Upper lobe of left lung (tissue), 6 donors: Measurements from ENCODE around the gene SLC9B1. TPM values are rescaled to one million over a fixed set of nuclear protein-coding genes. Genes with fewer than 3 reads are reported as not detected.
A peak's percentile ranks its signal among the peaks of the same experiment; 100 is the strongest.

Source experiments
- ATAC-seq, 2 donors: fragments of 200-7000 bp; cut with Tn5 transposase; one replicate each; pipeline ENCODE4 v1.9.1; 2022; ENCODE audit warnings: mild to moderate bottlenecking in 2 of 2, moderate library complexity in 2 of 2; ENCODE audit not compliant: low FRiP score in 2 of 2
- DNase-seq, 2 donors: peaks; one replicate each; pipeline ENCODE4 v3.0.0-alpha.2; 2019 to 2020
- H3K27ac ChIP-seq, 4 donors: fragments of 200-600 bp; sonication (generic); one replicate each; pipeline ENCODE4 v1.5.1; 2016 to 2019
- H3K27me3 ChIP-seq, 4 donors: fragments of 200-600 bp; sonication (generic); one replicate each; pipeline ENCODE4 v1.5.1; 2017 to 2019
- H3K36me3 ChIP-seq, 4 donors: fragments of 200-600 bp; sonication (generic); one replicate each; pipeline ENCODE4 v1.5.1; 2016 to 2019
- H3K4me1 ChIP-seq, 4 donors: fragments of 200-600 bp; sonication (generic); one replicate each; pipeline ENCODE4 v1.5.1; 2018 to 2019
- H3K4me3 ChIP-seq, 4 donors: fragments of 200-600 bp; sonication (generic); one replicate each; pipeline ENCODE4 v1.5.1; 2017 to 2019; ENCODE audit warnings: mild to moderate bottlenecking in 2 of 4, moderate library complexity in 1 of 4
- H3K9me3 ChIP-seq, 4 donors: fragments of 200-600 bp; sonication (generic); one replicate each; pipeline ENCODE4 v1.5.1; 2018 to 2019
- EP300 ChIP-seq, 4 donors: sonication (generic); formaldehyde crosslinking; IDR thresholded peaks; one replicate each; pipeline ENCODE4 v1.5.1; 2017; ENCODE audit warnings: antibody characterized with exemption in 4 of 4, control low read depth in 2 of 4
- POLR2A ChIP-seq, 4 donors: fragments of 450-650 bp; IDR thresholded peaks; one replicate each; pipeline ENCODE4 v1.5.1; 2016 to 2017; ENCODE audit warnings: antibody characterized with exemption in 4 of 4, mild to moderate bottlenecking in 2 of 4
- POLR2AphosphoS5 ChIP-seq, 2 donors: sonication (generic); formaldehyde crosslinking; IDR thresholded peaks; one replicate each; pipeline ENCODE4 v1.5.1; 2017; ENCODE audit warnings: antibody characterized with exemption in 2 of 2
- WGBS, 2 donors: methylation state at CpG; one replicate each; pipeline ENCODE4 v1.1.5; 2017 to 2018; 5-methylcytosine and 5-hydroxymethylcytosine counted together
- total RNA-seq, 6 donors: library from RNA; depleted of rRNA in 4 of 6; stranded (reverse); fragments of >200 nt in 4 of 6; gene quantifications; one replicate each; pipeline versions ENCODE4 v1.1.0 to v1.2.1, GENCODE V29; 2016 to 2021
- TF ChIP-seq, protein P1 (sequence below), 6 experiments: fragments of 450-650 bp in 4 of 6; fragments of 200-600 bp in 2 of 6; sonication (generic) in 2 of 6; IDR thresholded peaks; one replicate each; pipeline ENCODE4 v1.5.1; 2016 to 2019; ENCODE audit warnings: antibody characterized with exemption in 6 of 6
- donor health status: DM: no; HTN: no; CAD: no; lungs with moderate emphysema.
- donor health status: DM: no; HTN: yes; CAD: no; lungs with severe emphysema.

Gene SLC9B1, protein sequence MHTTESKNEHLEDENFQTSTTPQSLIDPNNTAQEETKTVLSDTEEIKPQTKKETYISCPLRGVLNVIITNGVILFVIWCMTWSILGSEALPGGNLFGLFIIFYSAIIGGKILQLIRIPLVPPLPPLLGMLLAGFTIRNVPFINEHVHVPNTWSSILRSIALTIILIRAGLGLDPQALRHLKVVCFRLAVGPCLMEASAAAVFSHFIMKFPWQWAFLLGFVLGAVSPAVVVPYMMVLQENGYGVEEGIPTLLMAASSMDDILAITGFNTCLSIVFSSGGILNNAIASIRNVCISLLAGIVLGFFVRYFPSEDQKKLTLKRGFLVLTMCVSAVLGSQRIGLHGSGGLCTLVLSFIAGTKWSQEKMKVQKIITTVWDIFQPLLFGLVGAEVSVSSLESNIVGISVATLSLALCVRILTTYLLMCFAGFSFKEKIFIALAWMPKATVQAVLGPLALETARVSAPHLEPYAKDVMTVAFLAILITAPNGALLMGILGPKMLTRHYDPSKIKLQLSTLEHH
- total RNA-seq, result 1 to 10 TPM in 1 of 6 donors, under 1 TPM in 3, not detected in 2; 0.44 to 1.4 (median 0.62) TPM

DNA sequence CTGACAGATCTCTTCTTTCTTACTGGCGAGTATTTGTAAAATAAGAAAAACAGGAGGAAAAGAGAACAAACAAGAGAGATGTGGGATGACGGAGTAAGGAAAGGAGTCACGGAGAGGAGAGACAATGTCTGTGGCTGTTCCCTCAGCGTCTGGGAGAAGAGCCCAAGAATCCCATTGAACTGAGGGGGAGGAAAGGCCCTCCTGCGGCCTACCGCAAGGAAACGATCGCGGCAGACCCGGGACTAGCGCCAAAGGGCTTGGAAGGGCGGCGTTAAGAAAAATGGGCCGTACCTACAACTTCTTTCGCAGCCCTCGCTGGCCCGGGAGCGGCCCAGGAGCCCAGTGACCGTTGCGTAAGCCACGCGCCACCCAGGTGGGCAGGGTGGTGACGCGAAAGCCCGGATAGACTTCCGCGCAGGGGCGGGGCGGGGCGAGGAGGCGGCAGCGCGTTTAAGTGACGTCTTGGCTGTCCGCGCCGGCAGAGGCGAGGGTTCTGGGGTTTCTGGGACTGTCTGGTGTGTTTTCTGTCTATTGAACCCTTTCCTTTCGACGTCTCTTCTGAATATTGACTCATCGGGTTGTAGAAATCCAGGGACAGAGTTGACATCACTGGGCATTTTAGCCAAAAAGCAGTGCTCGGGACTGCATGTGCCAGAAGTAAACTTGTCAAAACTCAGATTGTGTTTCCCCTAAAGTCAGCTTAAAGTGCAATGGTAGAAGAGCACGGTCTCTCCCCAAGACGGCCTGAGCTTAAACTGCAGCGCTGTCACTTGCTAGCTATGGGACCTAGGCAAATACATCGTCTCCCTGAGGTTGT is at the start of gene SLC9B1:
SLC9B1 (minus strand) TSS at position 398 of the 817 bp plus-strand sequence. CDS start 27,994 bp downstream, outside the sequence.
- peak within 1 kb of the TSS; percentile 86 to 90 (median 88) for H3K27ac ChIP-seq
- DNase-seq, result peak; percentile 98 to 99
- ATAC-seq, result peak; percentile 99
- no peaks in the 10 kb centered on the region for H3K9me3 ChIP-seq
- no peaks in the 10 kb centered on the region for H3K36me3 ChIP-seq
- H3K4me3 ChIP-seq, result peak within 1 kb of the TSS; percentile 1 to 55 (median 47)
- H3K27me3 ChIP-seq, result no peaks in the 10 kb centered on the region
- WGBS, 2 donors, result 1 to 4% methylated on average over 26 to 46 of the region's 46 CpGs
- H3K4me1 ChIP-seq, result peaks cover 6 to 16% (median 10%) of the 10 kb centered on the region in 4 donors
- TF ChIP-seq POLR2A (IDR thresholded peaks at IDR 0.05), result peak in 3 of 4 donors; percentile 41 to 91 (median 87)
- TF ChIP-seq EP300 (IDR thresholded peaks at IDR 0.05), result peak in 1 of 4 donors; percentile 80
- TF ChIP-seq POLR2AphosphoS5 (IDR thresholded peaks at IDR 0.05), result peak; percentile 87 to 96
- TF ChIP-seq, protein P1, sequence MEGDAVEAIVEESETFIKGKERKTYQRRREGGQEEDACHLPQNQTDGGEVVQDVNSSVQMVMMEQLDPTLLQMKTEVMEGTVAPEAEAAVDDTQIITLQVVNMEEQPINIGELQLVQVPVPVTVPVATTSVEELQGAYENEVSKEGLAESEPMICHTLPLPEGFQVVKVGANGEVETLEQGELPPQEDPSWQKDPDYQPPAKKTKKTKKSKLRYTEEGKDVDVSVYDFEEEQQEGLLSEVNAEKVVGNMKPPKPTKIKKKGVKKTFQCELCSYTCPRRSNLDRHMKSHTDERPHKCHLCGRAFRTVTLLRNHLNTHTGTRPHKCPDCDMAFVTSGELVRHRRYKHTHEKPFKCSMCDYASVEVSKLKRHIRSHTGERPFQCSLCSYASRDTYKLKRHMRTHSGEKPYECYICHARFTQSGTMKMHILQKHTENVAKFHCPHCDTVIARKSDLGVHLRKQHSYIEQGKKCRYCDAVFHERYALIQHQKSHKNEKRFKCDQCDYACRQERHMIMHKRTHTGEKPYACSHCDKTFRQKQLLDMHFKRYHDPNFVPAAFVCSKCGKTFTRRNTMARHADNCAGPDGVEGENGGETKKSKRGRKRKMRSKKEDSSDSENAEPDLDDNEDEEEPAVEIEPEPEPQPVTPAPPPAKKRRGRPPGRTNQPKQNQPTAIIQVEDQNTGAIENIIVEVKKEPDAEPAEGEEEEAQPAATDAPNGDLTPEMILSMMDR (IDR thresholded peaks at IDR 0.05), result no peak

DNA sequence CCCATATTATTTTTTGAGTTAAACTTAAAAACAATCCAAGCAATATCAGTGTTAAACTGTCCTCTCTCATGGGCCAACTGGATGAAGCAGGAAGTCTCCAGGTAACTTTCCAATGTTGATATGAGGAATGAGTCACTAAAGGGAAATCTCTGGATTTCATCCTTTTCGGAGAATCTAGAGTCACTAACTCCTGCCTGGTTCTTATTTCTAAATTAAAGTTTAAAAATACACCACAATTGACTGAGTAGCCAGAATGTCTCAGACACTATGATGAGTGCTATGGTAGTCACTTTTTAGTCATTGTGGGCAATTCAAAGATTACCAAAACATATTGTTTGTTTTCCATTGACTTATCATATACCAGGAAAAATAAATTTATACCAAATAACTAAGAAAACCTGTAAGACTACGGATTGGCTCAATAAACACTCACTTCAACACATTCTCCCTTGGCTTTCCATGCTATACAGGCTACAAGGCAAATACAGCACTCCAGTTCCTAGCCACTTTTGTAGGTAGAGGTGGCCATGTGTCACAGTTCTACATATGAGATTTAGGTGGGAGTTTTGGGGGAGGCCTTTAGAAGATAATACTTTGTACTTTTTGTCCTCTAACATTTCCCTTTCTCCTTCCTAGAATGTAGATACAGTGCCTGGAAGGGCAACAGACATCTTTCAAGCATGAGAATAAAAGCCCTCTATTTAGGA is 48.5 kb upstream of the SLC9B1 start:
- ATAC-seq (no peak), DNase-seq (no peak)
- peaks cover 0 to 3% (median 0%) of the 10 kb centered on the region in 4 donors for H3K36me3 ChIP-seq
- no peaks in the 10 kb centered on the region for H3K4me1 ChIP-seq
- no peaks in the 10 kb centered on the region for H3K27me3 ChIP-seq
- no peaks in the 10 kb centered on the region for H3K9me3 ChIP-seq
- H3K27ac ChIP-seq, result no peak overlapping the region
- 89% methylated on average over 2 of the region's 2 CpGs for WGBS, 2 donors
- TF ChIP-seq, protein P1 (IDR thresholded peaks at IDR 0.05), result no peak
- no peak for TF ChIP-seq POLR2AphosphoS5 (IDR thresholded peaks at IDR 0.05)
- no peak for TF ChIP-seq EP300 (IDR thresholded peaks at IDR 0.05)
- no peak for TF ChIP-seq POLR2A (IDR thresholded peaks at IDR 0.05)
- H3K4me3 ChIP-seq, result no peak overlapping the region

DNA sequence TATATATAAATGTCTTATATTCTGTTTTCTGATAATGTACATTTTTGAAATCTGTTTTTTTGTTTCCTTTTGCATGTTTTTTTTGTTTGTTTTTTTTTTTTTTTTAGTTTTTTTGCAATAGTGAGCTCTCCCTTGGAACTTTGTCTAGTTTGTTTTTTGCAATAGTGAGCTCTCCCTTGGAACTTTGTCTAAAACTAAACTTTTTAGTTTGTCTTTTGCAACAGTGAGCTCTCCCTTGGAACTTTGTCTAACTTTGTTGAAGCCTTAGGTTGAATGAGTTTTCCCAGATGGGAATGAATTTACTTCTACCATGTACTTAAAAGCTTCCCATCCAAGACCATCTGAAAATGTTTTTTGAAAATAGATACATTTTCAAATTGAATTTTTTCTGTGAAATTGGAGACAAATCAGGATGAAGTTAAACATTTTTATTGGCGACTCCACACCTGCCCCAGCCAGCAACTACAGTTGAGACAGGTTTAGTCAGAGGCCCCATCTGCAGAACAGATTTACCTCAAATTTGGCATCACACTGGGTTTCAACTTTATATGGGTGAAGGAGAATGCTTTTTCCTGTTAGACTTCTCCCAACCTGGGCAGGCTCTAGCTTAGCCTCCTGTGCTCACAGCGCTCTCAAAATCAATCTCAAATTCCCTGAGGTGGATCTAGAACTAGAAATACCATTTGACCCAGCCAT is 41.1 kb upstream of the SLC9B1 start:
- Histone ChIP-seq H3K36me3 (peaks cover 0 to 3% (median 0%) of the 10 kb centered on the region in 4 donors), H3K9me3 (no peaks in the 10 kb centered on the region), H3K4me3 (no peak overlapping the region), H3K27me3 (no peaks in the 10 kb centered on the region), H3K27ac (no peak overlapping the region), H3K4me1 (no peaks in the 10 kb centered on the region)
- DNase-seq (no peak), ATAC-seq (no peak)
- TF ChIP-seq, protein P1 (IDR thresholded peaks at IDR 0.05), result no peak
- no peak for TF ChIP-seq POLR2A (IDR thresholded peaks at IDR 0.05)
- TF ChIP-seq POLR2AphosphoS5 (IDR thresholded peaks at IDR 0.05), result no peak
- no peak for TF ChIP-seq EP300 (IDR thresholded peaks at IDR 0.05)
- WGBS, 2 donors, result 100% methylated on average over 2 of the region's 2 CpGs

DNA sequence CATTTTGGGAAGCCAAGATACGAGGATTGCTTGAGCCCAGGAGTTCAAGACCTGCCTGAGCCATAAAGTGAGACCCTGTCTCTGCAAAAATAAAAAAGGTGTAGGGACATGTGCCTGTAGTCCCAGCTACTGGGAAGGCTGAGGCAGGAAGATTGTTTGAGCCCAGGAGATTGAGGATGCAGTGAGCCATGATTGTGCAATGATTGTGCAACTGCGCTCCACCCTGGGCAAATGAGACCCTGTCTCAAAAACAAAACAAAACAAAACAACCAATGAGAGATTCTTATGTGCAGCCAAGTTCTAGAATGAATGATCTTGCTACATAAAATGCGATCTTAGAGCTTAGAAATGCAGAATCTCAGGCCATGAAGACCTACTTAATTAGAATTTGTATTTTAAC is 34.5 kb upstream of the SLC9B1 start:
- DNase-seq, result no peak
- Histone ChIP-seq H3K9me3 (no peaks in the 10 kb centered on the region), H3K27ac (no peak overlapping the region), H3K4me1 (no peaks in the 10 kb centered on the region), H3K36me3 (no peaks in the 10 kb centered on the region), H3K27me3 (no peaks in the 10 kb centered on the region), H3K4me3 (no peak overlapping the region)
- TF ChIP-seq POLR2AphosphoS5 (IDR thresholded peaks at IDR 0.05) (no peak), EP300 (IDR thresholded peaks at IDR 0.05) (no peak), POLR2A (IDR thresholded peaks at IDR 0.05) (no peak)
- TF ChIP-seq, protein P1 (IDR thresholded peaks at IDR 0.05), result no peak
- WGBS, 2 donors, result 85 to 91% methylated on average over 3 of the region's 3 CpGs
- peak in 1 of 2 donors; percentile 31 for ATAC-seq
